Gastrocnemius medialis (tissue), 4 donors: ENCODE measurements around the gene PRRC2B. TPM values are rescaled to one million over a fixed set of nuclear protein-coding genes. Genes with fewer than 3 reads are reported as not detected.

Experiments
- ATAC-seq, 2 donors: fragments of 150-250 bp; one replicate each; pipeline ENCODE4 v1.9.1; 2016
- DNase-seq, 2 donors: peaks; one replicate each; pipeline ENCODE4 v3.0.0-alpha.2; 2019
- H3K27ac ChIP-seq, 4 donors: fragments of 200-600 bp; sonication (generic); 1 replicate in 1 of 4; 2 replicates in 3 of 4; pipeline ENCODE4 v1.5.1; 2016 to 2018; ENCODE audit warnings: mild to moderate bottlenecking in 2 of 4, moderate library complexity in 1 of 4
- H3K27me3 ChIP-seq, 3 donors: fragments of 200-600 bp; sonication (generic) in 2 of 3; 1 replicate in 1 of 3; 2 replicates in 2 of 3; pipeline versions ENCODE4 v1.5.1 to v1.6.0; 2016 to 2019; ENCODE audit warnings: mild to moderate bottlenecking in 1 of 3, moderate library complexity in 1 of 3
- H3K36me3 ChIP-seq, 2 donors: fragments of 200-600 bp; sonication (generic) in 1 of 2; one replicate each; pipeline ENCODE4 v1.5.1; 2017 to 2018
- H3K4me1 ChIP-seq, 2 donors: fragments of 200-600 bp; sonication (generic) in 1 of 2; one replicate each; pipeline ENCODE4 v1.5.1; 2016 to 2017; ENCODE audit warnings: mild to moderate bottlenecking in 2 of 2
- H3K4me3 ChIP-seq, 4 donors: fragments of 200-600 bp; sonication (generic) in 3 of 4; 1 replicate in 1 of 4; 2 replicates in 3 of 4; pipeline ENCODE4 v1.5.1; 2016 to 2019; ENCODE audit warnings: mild to moderate bottlenecking in 2 of 4
- H3K9me3 ChIP-seq, 3 donors: fragments of 200-600 bp; sonication (generic) in 2 of 3; 1 replicate in 1 of 3; 2 replicates in 2 of 3; pipeline ENCODE4 v1.5.1; 2016 to 2019
- CTCF ChIP-seq, 5 experiments: fragments of 450-650 bp in 3 of 5; fragments of 200-600 bp in 2 of 5; sonication (generic) in 2 of 5; IDR thresholded peaks in 4 of 5; conservative IDR thresholded peaks in 1 of 5; 1 replicate in 4 of 5; 2 replicates in 1 of 5; pipeline ENCODE4 v1.5.1; 2016 to 2019; ENCODE audit warnings: antibody characterized with exemption in 5 of 5, mild to moderate bottlenecking in 3 of 5, moderate library complexity in 3 of 5
- POLR2A ChIP-seq, 2 donors: fragments of 450-650 bp; IDR thresholded peaks; one replicate each; pipeline ENCODE4 v1.6.1; 2017; ENCODE audit warnings: antibody characterized with exemption in 2 of 2, mild to moderate bottlenecking in 2 of 2, moderate library complexity in 2 of 2
- in situ Hi-C, 4 donors: fragments of 200-750 bp; cut with MboI; loops; one replicate each; pipeline versions ENCODE4 v1.15.0 to v1.8.0; 2017; ENCODE audit warnings: low sequenced_read_pairs in 4 of 4
- intact Hi-C: fragments of 100-400 bp; cut with DNase I; formaldehyde crosslinking; loops from one replicate; pipeline ENCODE4 v1.15.1; 2023; ENCODE audit warnings: low total_unique reads
- total RNA-seq, 4 donors: library from RNA; depleted of rRNA; stranded (reverse); fragments of >200 nt; gene quantifications; one replicate each; pipeline versions ENCODE4 v1.1.0 to v1.2.3, GENCODE V29; 2016

Gene PRRC2B
- total RNA-seq, 4 donors from 2014 or later: 29.9 to 41.6 (median 37.2) TPM

- Histone ChIP-seq H3K4me3 (no peak overlapping the region), H3K9me3 (no peaks in the 10 kb centered on the region), H3K36me3 (peaks cover 6 to 96% of the 10 kb centered on the region in 2 donors), H3K27me3 (no peaks in the 10 kb centered on the region), H3K4me1 (peaks cover 10 to 12% of the 10 kb centered on the region in 2 donors), H3K27ac (no peak overlapping the region)
- ATAC-seq: no peak
- intact Hi-C loops (no loop called here), in situ Hi-C loops (loop anchor here in 1 of 4 donors (25.0 kb wide), 1 partner anchor 111 kb away; no protein-coding TSS in a partner anchor)
- DNase-seq: no peak
- no peak for TF ChIP-seq POLR2A (IDR thresholded peaks at IDR 0.05)
- no peak for TF ChIP-seq CTCF (IDR thresholded peaks at IDR 0.05 in 4 of 5, conservative IDR thresholded peaks at IDR 0.05 in 1 of 5)
Measured at GRCh38 chr9:131473198-131473885, 79.5 kb downstream of the PRRC2B start.

DNA sequence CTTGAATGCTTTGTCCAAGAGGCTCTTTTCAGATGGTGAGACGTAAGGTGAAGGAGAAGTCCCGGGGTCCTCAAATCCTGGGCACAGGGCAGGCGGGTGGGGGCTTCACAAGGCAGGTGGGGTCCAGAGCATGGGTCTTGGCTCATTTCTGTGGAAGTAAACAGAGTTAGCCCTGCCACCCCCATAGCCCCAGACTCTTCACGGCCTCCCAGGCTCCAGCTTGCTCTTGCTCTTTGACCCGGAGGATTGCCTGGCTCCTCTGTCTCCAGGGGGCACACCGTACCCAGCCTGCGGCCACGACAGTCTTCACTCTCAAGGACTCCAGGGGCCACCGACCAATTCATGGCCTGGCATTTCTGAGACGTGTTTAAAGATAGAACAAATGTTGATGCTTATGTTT lies 80.0 kb downstream of the PRRC2B start:
- intact Hi-C loops: no loop called here
- in situ Hi-C loops: loop anchor here in 1 of 4 donors (25.0 kb wide), 1 partner anchor 112 kb away; no protein-coding TSS in a partner anchor
- Histone ChIP-seq H3K27me3 (no peaks in the 10 kb centered on the region), H3K27ac (no peak overlapping the region), H3K36me3 (peaks cover 7 to 91% of the 10 kb centered on the region in 2 donors), H3K9me3 (no peaks in the 10 kb centered on the region), H3K4me3 (no peak overlapping the region), H3K4me1 (peaks cover 10 to 12% of the 10 kb centered on the region in 2 donors)
- TF ChIP-seq POLR2A (IDR thresholded peaks at IDR 0.05) (no peak), CTCF (IDR thresholded peaks at IDR 0.05 in 4 of 5, conservative IDR thresholded peaks at IDR 0.05 in 1 of 5) (no peak)
- DNase-seq (no peak), ATAC-seq (no peak)

DNA sequence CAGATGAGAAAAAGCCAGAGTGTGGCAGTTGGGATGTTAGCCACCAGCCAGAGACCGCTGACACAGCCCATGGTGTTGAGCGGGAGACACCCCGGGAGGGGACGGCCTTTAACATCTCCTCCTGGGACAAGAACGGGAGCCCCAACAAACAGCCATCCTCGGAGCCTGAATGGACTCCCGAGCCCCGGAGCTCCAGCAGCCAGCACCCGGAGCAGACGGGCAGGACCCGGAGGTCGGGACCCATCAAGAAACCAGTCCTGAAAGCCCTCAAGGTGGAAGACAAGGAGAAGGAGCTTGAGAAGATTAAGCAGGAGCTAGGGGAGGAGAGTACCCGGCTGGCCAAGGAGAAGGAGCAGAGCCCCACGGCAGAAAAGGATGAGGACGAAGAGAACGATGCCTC lies 80.8 kb downstream of the PRRC2B start:
- peaks cover 9 to 92% of the 10 kb centered on the region in 2 donors for H3K36me3 ChIP-seq
- H3K4me1 ChIP-seq: peaks cover 12 to 13% of the 10 kb centered on the region in 2 donors
- ATAC-seq: no peak
- no peak overlapping the region for H3K4me3 ChIP-seq
- intact Hi-C loops: no loop called here
- in situ Hi-C loops: loop anchor here in 3 of 4 donors (25.0 kb wide), 2 partner anchors 87 to 112 kb away; partner anchors contain the start of gene PRRC2B (in 2 of the 3)
- no peaks in the 10 kb centered on the region for H3K9me3 ChIP-seq
- DNase-seq: no peak
- H3K27ac ChIP-seq: peak overlapping the region in 3 of 4 donors; percentile 77 to 90 (median 83)
- H3K27me3 ChIP-seq: no peaks in the 10 kb centered on the region
- TF ChIP-seq CTCF (IDR thresholded peaks at IDR 0.05 in 4 of 5, conservative IDR thresholded peaks at IDR 0.05 in 1 of 5) (no peak), POLR2A (IDR thresholded peaks at IDR 0.05) (no peak)

GRCh38 chr9:131475111-131475955 lies 81.4 kb downstream of the PRRC2B start:
- DNase-seq (no peak), ATAC-seq (no peak)
- H3K27ac ChIP-seq: peak overlapping the region; percentile 73 to 90 (median 80)
- H3K4me3 ChIP-seq: no peak overlapping the region
- H3K36me3 ChIP-seq: peaks cover 9 to 88% of the 10 kb centered on the region in 2 donors
- intact Hi-C loops: no loop called here
- in situ Hi-C loops: loop anchor here in 2 of 4 donors (25.0 kb wide), 1 partner anchor 88 kb away; the partner anchor contains the start of gene PRRC2B (in 2 of the 2)
- TF ChIP-seq CTCF (IDR thresholded peaks at IDR 0.05 in 4 of 5, conservative IDR thresholded peaks at IDR 0.05 in 1 of 5) (no peak), POLR2A (IDR thresholded peaks at IDR 0.05) (no peak)
- no peaks in the 10 kb centered on the region for H3K9me3 ChIP-seq
- H3K4me1 ChIP-seq: peaks cover 12 to 20% of the 10 kb centered on the region in 2 donors
- no peaks in the 10 kb centered on the region for H3K27me3 ChIP-seq
